GM18909 (cell line): ENCODE results near the gene ASPHD1.
"Not testable (repeated sequence)": the region's sequence is repeated elsewhere in the genome, so short reads cannot be mapped to it uniquely, and the experiment has no call there.

Experiments
- ATAC-seq: cut with Tn5 transposase; IDR thresholded peaks from one replicate; pipeline ENCODE4 v1.9.1; 2021; ENCODE audit warnings: mild to moderate bottlenecking; ENCODE audit not compliant: unreplicated experiment, poor library complexity

ASPHD1 gene

GRCh38 chr16:29900102-29900887 is at the start of gene ASPHD1:
ASPHD1 (plus strand) TSS chr16:29900488; CDS start chr16:29900972, 484 bp downstream.
- ATAC-seq = peak; percentile 61

GRCh38 chr16:29850998-29851397 is 49.3 kb upstream of the ASPHD1 start:
- ATAC-seq = no peak

DNA sequence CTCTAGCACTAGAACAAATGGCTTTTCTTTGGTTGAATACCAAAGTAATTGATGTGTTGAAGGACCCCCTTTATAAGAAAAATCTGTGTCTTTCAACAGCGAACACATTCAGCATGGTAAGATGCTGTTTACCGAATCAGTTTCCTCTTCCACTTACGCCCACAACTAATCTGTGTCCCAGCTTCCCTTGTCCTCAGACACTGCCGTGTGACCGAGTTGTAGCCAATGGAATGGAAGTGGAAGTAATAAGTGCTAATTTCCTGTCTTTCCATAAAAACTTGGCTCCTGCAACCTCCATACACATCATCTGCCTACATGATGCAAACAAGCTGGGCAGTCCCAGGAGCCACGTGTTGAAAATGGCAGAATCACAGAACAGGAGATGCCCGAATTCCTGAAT is 47.6 kb upstream of the ASPHD1 start:
- ATAC-seq = no peak

DNA sequence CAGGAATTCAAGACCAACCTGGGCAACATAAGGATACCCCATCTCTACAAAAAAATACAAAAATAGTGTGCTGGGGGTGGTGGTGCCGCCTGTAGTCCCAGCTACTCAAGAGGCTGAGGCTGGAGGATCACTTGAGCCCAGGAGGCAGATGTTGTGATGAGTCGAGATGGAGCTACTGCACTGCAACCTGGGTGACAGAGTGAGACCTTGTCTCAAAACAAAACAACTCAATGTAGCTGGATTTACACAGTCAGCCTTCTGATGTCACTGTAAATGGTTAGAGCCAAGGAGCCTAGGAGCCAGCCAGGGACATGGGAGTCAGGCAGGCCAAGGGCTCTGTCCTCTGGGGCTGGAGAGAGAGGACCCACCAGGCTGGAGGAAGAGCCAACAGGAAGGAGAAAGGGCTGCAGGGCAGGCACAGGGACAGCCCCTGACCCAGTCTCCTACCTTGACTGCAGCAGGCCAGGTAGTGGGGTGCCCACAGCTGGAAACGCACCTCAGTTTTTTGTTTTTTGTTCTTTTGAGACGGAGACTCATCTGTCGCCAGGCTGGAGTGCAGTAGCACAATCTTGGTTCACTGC is 45.7 kb upstream of the ASPHD1 start:
- no peak for ATAC-seq

- no peak for ATAC-seq
Observed at GRCh38 chr16:29857133-29857760, 43.0 kb upstream of the ASPHD1 start.

DNA sequence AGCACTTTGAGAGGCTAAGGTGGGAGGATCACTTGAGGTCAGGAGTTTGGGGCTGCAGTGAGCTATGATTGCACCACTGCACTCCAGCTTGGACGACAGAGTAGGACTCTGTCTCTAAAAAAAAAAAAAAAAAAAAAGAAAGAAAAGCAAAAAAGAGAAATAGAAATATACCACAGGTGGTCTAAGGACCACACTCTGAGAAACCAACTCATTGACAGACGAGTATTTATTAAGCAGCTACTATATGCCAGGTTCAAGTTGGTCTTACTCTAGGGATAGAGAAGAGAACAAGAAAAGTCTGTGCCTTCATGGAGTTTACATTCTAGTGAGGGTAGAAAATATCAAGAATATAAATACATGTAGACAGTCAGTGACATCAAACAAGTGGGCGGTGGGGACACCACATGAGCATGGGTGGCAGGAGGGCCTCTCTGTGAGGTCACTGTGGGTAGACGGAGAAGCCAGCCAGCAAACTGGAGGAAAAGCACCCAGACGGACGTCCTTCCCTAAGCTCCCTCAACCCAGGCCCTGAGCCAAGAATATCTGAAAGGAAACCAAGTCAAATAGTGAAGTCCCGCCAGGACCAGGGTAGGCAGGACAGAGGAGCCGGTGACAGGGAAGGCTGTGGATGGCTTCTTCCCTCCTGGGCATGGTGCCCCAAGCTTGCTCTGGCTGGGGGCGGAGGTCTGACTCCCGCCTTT is 42.0 kb upstream of the ASPHD1 start:
- ATAC-seq = no peak

- ATAC-seq = no peak
Observed at GRCh38 chr16:29858974-29859373, 41.3 kb upstream of the ASPHD1 start.

DNA sequence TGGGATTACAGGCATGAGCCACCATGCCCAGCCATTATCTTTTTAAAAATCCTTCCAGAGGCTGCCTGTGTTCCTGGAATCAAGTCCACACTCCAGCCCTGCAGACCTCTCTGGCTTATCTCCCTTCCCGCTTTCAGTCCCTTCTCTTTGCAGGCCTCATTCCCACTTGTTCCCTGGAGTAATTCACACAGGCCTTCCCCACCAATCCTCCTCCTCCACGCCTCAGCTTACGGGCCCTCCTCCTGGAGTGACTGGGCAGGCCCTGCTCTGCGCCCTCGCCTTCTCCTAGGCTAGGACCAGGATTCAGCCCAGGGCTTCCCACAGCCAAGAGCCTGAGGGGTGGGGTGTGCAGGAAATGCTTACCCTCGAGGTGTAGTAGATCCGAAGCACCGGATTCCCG is 40.1 kb upstream of the ASPHD1 start:
- ATAC-seq = no peak

DNA sequence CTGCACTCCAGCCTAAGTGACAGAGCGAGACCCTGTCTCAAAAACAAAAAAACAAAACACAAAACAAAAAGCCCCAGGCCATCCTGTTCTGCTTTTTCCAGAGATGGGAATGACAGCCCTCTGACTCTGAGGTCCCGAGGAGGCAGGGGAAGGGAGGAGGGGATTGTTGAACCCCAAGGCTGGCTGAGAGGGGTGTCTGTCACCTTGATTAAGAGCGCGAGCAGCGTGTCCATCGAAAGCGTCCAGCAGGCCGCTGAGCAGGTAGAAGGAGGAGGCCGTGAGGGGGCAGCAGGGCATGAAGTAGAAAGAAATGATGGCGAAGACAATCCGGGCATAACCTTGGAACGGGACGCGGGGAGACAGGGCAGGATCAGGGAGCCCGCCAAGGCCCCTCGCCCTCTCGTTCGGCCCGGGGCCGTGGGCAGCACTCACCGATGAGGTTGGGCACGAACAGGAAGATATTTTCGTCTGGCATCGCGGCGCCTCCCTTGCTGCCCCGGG is 37.9 kb upstream of the ASPHD1 start:
- no peak for ATAC-seq

GRCh38 chr16:29862884-29863668 is 37.2 kb upstream of the ASPHD1 start, which contains the start of gene CDIPT:
CDIPT (minus strand) TSS chr16:29863226; CDS start chr16:29862857, 369 bp downstream.
- peak; percentile 94 for ATAC-seq

- no peak for ATAC-seq
Observed at GRCh38 chr16:29863669-29863984, 36.7 kb upstream of the ASPHD1 start.

DNA sequence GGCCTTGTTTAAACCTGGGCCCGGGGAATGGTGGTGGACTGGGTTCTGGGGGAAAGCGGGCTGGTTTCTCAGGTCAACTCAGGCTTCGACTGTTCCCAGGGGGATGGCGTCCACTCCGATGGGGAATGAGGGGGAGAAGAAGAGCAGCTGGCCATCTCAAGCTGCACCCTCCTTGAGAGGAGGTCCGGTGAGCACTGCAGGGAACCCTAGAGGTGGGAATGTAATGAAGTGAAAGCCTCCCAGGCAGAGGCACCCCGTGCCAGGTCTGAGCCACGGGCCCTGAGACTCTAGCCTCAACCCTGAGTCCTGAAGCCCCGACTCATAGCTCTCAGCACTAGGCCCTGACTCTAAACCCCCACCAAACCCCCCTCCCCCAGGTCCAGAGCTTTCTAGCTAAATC is 36.1 kb upstream of the ASPHD1 start:
- no peak for ATAC-seq

DNA sequence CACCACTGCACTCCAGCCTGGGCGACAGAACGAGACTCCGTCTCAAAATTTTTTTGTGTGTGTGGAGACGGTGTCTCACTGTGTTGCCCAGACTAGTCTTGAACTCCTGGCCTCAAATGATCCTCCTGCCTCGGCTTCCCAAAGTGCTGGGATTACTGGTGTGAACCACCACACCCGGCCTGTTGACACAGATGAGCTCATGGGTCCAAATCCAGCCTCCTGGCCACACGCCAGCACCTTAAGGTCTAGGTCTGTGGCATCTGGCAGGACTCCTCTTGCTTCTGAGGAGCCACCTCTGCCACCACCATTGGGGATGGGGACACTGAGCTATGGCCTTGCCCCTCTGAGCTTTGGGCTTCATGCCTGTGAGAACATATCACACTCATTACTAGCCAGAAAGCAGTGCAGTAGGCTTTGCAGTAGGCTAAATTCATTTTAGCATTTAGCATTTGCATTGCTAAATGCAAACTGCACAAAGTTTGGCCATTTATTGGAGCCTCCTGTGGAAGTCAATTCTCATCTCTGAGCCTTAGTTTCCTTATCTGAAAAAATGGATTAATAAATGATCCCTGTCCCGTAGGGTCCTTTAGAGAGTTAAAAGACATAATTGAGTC is 31.8 kb upstream of the ASPHD1 start:
- no peak for ATAC-seq

DNA sequence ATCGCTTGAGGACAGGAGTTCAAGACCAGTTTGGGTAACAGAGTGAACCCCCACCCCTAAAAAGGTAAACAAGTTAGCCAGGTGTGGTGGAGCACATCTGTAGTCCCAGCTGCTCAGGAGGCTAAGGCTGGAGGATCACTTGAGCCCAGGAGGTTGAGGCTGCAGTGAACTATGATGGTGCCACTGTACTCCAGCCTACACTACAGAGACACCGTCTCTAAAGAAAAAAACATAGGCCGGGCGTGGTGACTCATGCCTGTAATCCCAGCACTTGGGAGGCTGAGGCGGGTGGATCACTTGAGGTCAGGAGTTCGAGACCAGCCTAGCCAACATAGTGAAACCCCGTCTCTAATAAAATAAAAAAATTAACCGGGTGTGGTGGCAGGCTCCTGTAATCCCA is 31.2 kb upstream of the ASPHD1 start:
- not testable (repeated sequence) for ATAC-seq

DNA sequence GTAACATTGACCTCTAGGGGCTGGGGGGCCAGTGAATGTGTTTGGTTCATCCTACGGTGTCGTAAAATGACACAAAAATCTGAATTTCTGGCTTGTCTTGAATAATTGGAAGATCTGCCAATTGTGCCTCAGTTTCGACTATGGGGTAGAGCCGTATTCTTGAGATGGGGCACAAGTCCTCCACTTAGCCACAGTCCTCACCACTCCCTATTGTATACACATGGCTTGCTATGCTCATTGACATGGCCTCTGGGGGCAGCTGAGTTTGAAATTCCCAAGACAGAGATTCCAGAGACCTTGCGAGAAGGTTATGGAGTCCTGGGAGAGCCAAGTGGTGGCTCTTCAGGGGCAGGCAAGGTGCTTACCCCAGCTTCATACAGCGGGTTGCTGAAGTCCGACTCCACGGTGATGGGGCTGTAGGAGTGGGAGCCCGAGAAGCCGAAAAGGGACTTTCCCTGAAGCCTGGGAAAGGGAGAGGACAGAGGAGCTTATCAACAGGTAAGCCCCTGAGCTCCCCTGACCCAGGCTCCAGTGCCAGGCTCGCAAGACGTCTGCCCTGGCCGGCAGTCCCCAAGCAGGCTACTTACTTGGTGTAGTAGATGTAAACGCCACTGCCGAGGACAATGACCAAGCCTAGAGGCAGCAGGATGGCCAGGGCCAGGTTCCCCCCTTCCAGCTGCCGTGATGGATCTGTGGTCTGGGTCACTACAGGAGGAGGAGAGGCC is 28.3 kb upstream of the ASPHD1 start:
- no peak for ATAC-seq

DNA sequence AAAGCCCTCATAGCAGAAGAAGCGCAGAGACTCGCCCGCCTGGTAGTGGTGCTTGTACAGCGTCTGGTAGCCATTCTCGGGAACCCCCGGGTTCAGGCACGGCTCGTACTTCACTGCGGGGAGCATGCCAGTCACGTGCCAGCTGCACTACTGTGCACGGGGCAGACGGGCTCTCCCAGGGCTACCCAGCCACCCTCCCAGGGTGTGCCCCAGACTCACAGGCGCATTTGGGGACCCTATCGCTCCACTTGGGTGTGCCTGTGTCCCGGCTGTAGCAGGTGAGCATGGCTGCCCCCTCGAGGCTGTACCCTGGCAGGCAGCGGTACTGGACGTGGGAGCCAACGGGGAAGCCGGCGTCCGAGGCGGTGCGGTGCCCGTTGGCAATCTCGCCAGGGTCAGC is 27.0 kb upstream of the ASPHD1 start:
- ATAC-seq = no peak

- no peak for ATAC-seq
Observed at GRCh38 chr16:29875206-29875605, 25.1 kb upstream of the ASPHD1 start.

- no peak for ATAC-seq
Observed at GRCh38 chr16:29876217-29876593, 24.1 kb upstream of the ASPHD1 start.

- no peak for ATAC-seq
Observed at GRCh38 chr16:29876594-29877249, 23.6 kb upstream of the ASPHD1 start.
